Measurements from ENCODE around the gene SERPINA1. TPM values are rescaled to one million over a fixed set of nuclear protein-coding genes. Genes with fewer than 3 reads are reported as not detected.

SERPINA1 gene
- total RNA-seq, 1 donor from 2014 or later = 0.13 TPM

DNA sequence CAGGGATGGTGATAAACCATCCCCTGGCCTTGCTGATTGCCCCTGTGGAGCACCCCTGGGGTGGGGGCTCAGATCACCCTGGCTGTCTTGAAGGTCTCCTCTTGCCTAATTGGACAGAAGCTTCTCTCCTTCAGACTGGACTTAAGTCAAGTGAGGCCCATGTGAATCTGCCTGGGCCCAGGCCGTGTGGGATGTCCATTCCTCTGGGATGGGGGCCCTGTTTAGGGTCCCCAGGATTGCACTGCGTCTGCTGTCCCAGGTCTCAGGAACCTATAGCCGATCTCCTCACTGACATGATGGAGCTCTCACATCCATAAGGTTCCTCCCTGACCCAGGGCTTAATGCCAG, 20.2 kb downstream of the SERPINA1 start:
- H3K4me3 Mint-ChIP-seq = no peak overlapping the region
- Histone ChIP-seq H3K9me3 (ENCODE audit: low read depth) (no peaks in the 10 kb centered on the region), H4K20me1 (ENCODE audit: low read depth) (no peaks in the 10 kb centered on the region), H3K4me1 (peaks cover 4% of the 10 kb centered on the region), H3K4me3 (no peak overlapping the region), H3K9ac (no peak overlapping the region), H3K4me2 (no peak overlapping the region), H3K79me2 (ENCODE audit: low read depth) (no peaks in the 10 kb centered on the region), H3K36me3 (no peaks in the 10 kb centered on the region), H3K27ac (no peak overlapping the region), H3F3A (ENCODE audit: low read depth) (no peaks in the 10 kb centered on the region), H3K27me3 (no peaks in the 10 kb centered on the region), H2AFZ (replicated peaks) (no peak overlapping the region)
- peaks cover 4% of the 10 kb centered on the region for H3K4me1 Mint-ChIP-seq
- H3K36me3 Mint-ChIP-seq = no peaks in the 10 kb centered on the region
- no peak for DNase-seq (ENCODE audit: low spot score)
- H3K9me3 Mint-ChIP-seq = no peaks in the 10 kb centered on the region
- TF ChIP-seq EZH2 (IDR thresholded peaks at IDR 0.05) (no peak), EZH2phosphoT487 (IDR thresholded peaks at IDR 0.05) (no peak)
- TF ChIP-seq, protein P1, sequence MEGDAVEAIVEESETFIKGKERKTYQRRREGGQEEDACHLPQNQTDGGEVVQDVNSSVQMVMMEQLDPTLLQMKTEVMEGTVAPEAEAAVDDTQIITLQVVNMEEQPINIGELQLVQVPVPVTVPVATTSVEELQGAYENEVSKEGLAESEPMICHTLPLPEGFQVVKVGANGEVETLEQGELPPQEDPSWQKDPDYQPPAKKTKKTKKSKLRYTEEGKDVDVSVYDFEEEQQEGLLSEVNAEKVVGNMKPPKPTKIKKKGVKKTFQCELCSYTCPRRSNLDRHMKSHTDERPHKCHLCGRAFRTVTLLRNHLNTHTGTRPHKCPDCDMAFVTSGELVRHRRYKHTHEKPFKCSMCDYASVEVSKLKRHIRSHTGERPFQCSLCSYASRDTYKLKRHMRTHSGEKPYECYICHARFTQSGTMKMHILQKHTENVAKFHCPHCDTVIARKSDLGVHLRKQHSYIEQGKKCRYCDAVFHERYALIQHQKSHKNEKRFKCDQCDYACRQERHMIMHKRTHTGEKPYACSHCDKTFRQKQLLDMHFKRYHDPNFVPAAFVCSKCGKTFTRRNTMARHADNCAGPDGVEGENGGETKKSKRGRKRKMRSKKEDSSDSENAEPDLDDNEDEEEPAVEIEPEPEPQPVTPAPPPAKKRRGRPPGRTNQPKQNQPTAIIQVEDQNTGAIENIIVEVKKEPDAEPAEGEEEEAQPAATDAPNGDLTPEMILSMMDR (IDR thresholded peaks at IDR 0.05) = no peak
- peaks cover 13% of the 10 kb centered on the region for H3K27me3 Mint-ChIP-seq (ENCODE audit: insufficient read depth, low read depth)
- no peak overlapping the region for H3K27ac Mint-ChIP-seq

DNA sequence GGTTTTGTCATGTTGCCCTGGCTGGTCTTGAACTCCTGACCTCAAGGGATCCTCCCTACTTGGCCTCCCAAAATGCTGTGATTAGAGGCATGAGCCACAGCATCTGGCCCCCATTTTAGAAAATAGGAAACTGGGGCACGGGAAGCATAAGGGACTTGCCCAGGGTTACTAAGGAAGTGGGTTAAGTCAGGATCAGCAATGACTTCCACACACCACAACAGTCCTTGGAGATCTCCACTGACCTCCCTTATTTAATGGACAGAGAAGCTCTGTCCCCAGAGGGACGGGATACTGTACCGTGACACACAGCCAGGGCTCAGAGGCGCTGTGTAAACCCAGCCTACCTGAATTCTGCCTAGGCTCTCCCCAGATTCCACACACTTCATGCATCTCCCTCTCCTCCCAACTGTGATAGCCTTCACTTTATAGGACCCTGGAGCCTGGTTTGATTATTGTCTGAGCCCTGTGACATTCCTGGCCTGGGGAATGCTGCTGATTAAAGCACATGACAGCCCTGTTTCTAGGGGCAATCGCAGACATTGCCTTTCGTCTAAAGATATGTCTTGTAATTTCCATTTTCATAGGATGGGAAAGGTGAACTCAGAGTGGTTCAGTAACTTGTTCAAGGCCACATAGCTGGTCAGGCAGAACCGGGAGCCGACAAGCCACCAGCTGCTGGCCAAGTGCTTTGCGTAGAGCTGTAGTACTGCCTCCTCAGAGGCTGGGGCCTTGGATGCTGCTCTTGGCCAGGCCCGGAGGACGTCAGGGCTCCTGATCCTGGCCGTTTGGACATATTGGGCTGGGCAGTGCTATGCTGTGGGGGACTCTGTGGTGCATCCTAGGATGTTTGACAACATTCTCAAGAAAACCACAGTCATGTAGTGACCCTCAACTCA, 20.8 kb downstream of the SERPINA1 start:
- no peak overlapping the region for H3K4me2 ChIP-seq
- H3K79me2 ChIP-seq (ENCODE audit: low read depth) = no peaks in the 10 kb centered on the region
- H3K4me1 ChIP-seq = peaks cover 4% of the 10 kb centered on the region
- TF ChIP-seq EZH2phosphoT487 (IDR thresholded peaks at IDR 0.05) (no peak), EZH2 (IDR thresholded peaks at IDR 0.05) (no peak)
- H3K36me3 ChIP-seq = no peaks in the 10 kb centered on the region
- Mint-ChIP-seq H3K4me1 (peaks cover 3% of the 10 kb centered on the region), H3K9me3 (no peaks in the 10 kb centered on the region), H3K27ac (no peak overlapping the region), H3K36me3 (no peaks in the 10 kb centered on the region), H3K27me3 (ENCODE audit: insufficient read depth, low read depth) (peaks cover 12% of the 10 kb centered on the region), H3K4me3 (no peak overlapping the region)
- no peak overlapping the region for H2AFZ ChIP-seq (replicated peaks)
- H3K9ac ChIP-seq = no peak overlapping the region
- H3K4me3 ChIP-seq = no peak overlapping the region
- no peak for DNase-seq (ENCODE audit: low spot score)
- no peaks in the 10 kb centered on the region for H3F3A ChIP-seq (ENCODE audit: low read depth)
- H3K9me3 ChIP-seq (ENCODE audit: low read depth) = no peaks in the 10 kb centered on the region
- no peak overlapping the region for H3K27ac ChIP-seq
- H4K20me1 ChIP-seq (ENCODE audit: low read depth) = no peaks in the 10 kb centered on the region
- no peaks in the 10 kb centered on the region for H3K27me3 ChIP-seq

DNA sequence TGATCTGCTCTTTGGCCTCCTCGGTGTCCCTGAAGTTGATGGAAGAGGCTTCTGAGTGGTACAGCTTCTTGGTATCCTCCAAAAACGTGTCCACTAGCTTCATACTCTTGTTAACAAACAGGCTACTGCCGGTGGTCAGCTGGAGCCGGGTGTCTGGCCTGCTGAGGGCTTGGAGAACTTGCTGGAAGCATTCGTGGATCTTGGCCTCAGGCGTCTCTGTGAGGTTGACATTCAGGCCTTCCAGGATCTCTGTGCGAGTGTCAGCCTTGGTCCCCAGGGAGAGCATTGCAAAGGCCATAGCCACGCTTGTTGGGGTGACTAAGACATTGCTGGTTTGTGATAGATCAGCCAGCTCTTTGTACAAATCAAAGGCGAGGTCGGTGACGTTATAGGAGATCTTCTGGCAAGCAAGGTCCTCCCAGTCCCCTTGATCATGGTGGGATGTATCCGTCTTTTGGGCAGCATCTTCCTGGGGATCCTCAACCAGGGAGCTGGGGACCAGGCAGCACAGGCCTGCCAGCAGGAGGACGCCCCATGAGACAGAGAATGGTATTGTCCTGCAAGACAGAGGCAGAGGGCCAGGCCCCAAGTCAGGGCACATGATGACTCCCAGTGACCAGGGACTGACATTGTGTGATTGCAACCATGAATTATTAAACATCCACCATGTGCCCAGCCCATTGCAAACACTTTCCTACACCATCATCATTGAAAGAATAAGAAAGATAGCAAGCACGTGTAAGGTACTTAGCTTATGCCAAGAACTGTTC, 22.1 kb downstream of the SERPINA1 start, which contains the start of gene SERPINA2:
SERPINA2 (minus strand) TSS at position 553 of the 770 bp plus-strand sequence.
- Mint-ChIP-seq H3K36me3 (no peaks in the 10 kb centered on the region), H3K27ac (no peak within 1 kb of the TSS), H3K9me3 (no peaks in the 10 kb centered on the region), H3K27me3 (ENCODE audit: insufficient read depth, low read depth) (peaks cover 8% of the 10 kb centered on the region), H3K4me3 (no peak within 1 kb of the TSS), H3K4me1 (peaks cover 3% of the 10 kb centered on the region)
- no peak within 1 kb of the TSS for H3K4me2 ChIP-seq
- H3K4me1 ChIP-seq = peaks cover 4% of the 10 kb centered on the region
- H3K9me3 ChIP-seq (ENCODE audit: low read depth) = no peaks in the 10 kb centered on the region
- H3K4me3 ChIP-seq = no peak within 1 kb of the TSS
- no peak within 1 kb of the TSS for H3K9ac ChIP-seq
- no peaks in the 10 kb centered on the region for H3F3A ChIP-seq (ENCODE audit: low read depth)
- H4K20me1 ChIP-seq (ENCODE audit: low read depth) = no peaks in the 10 kb centered on the region
- H3K36me3 ChIP-seq = no peaks in the 10 kb centered on the region
- TF ChIP-seq, protein P1 (IDR thresholded peaks at IDR 0.05) = no peak
- TF ChIP-seq EZH2phosphoT487 (IDR thresholded peaks at IDR 0.05) = no peak
- TF ChIP-seq EZH2 (IDR thresholded peaks at IDR 0.05) = no peak
- H3K27me3 ChIP-seq = no peaks in the 10 kb centered on the region
- no peak within 1 kb of the TSS for H2AFZ ChIP-seq (replicated peaks)
- H3K79me2 ChIP-seq (ENCODE audit: low read depth) = no peaks in the 10 kb centered on the region
- DNase-seq (ENCODE audit: low spot score) = no peak
- H3K27ac ChIP-seq = no peak within 1 kb of the TSS
